HEK293 (cell line): ENCODE results near the gene PLA2G4D.

Experiments
- CTCF ChIA-PET: fragments of 350-600 bp; formaldehyde crosslinking; extraction: SDS; loops from one replicate; lab custom pipeline; 2021; ENCODE audit warnings: antibody characterized with exemption; lab: Yijun Ruan, JAX
- POLR2A ChIA-PET: fragments of 300-600 bp; formaldehyde crosslinking; extraction: SDS; loops from one replicate; lab custom pipeline; 2020; ENCODE audit warnings: antibody characterized with exemption, inconsistent platforms; lab: Yijun Ruan, JAX
- H3K27ac ChIP-seq: fragments of 200-500 bp; sonication (Bioruptor generic); 2 replicates; pipeline ENCODE4 v1.5.1; 2014; ENCODE audit warnings: low read depth, low read length, control low read depth, inconsistent platforms; ENCODE audit errors: extremely low read depth
- H3K36me3 ChIP-seq, 2 experiments: fragments of 200-500 bp in 1 of 2; sonication (Bioruptor generic) in 1 of 2; 1 replicate in 1 of 2; 2 replicates in 1 of 2; pipeline ENCODE4 v1.5.1; 2014 to 2017; ENCODE audit warnings: inconsistent platforms in 2 of 2, low read length in 2 of 2; ENCODE audit not compliant: control insufficient read depth in 2 of 2, insufficient read depth in 1 of 2
- H3K4me1 ChIP-seq: fragments of 200-500 bp; sonication (Bioruptor generic); 2 replicates; pipeline ENCODE4 v1.5.1; 2014; ENCODE audit warnings: mild to moderate bottlenecking, low read length, inconsistent platforms; ENCODE audit not compliant: control insufficient read depth, insufficient read depth
- H3K4me3 ChIP-seq: 2 replicates; pipeline ENCODE4 v1.5.1; 2011; ENCODE audit warnings: low read depth, mild to moderate bottlenecking, control low read depth, low read length, moderate library complexity
- H3K9me3 ChIP-seq: fragments of 200-500 bp; sonication (Bioruptor generic); 2 replicates; pipeline ENCODE4 v1.5.1; 2014; ENCODE audit warnings: low read depth, low read length, inconsistent platforms; ENCODE audit not compliant: control insufficient read depth, insufficient read depth
- PRDM1 ChIP-seq: fragments of 450-650 bp; formaldehyde crosslinking; IDR thresholded peaks from 2 replicates; pipeline ENCODE4; 2016; ENCODE audit warnings: missing biosample characterization, missing genetic modification characterization
- TRIM28 ChIP-seq: IDR thresholded peaks from 2 replicates; pipeline ENCODE4 v1.6.1; 2011; ENCODE audit warnings: low read length, control low read depth, borderline replicate concordance
- ZBTB17 ChIP-seq: fragments of 450-650 bp; formaldehyde crosslinking; IDR thresholded peaks from 2 replicates; pipeline ENCODE4 v1.5.1; 2016; ENCODE audit warnings: missing biosample characterization, missing genetic modification characterization
- ZNF157 ChIP-seq: fragments of 450-650 bp; formaldehyde crosslinking; IDR thresholded peaks from 2 replicates; pipeline ENCODE4 v1.5.1; 2016; ENCODE audit warnings: missing biosample characterization, missing genetic modification characterization
- ZNF174 ChIP-seq: fragments of 450-650 bp; formaldehyde crosslinking; IDR thresholded peaks from 2 replicates; pipeline ENCODE4 v1.5.0; 2017; ENCODE audit warnings: missing biosample characterization, mild to moderate bottlenecking, missing genetic modification characterization
- ZNF214 ChIP-seq: fragments of 450-650 bp; formaldehyde crosslinking; IDR thresholded peaks from 2 replicates; pipeline ENCODE4 v1.5.1; 2017; ENCODE audit warnings: missing biosample characterization, mild to moderate bottlenecking, missing genetic modification characterization, borderline replicate concordance
- ZNF221 ChIP-seq: fragments of 450-650 bp; formaldehyde crosslinking; IDR thresholded peaks from 2 replicates; pipeline ENCODE4 v1.5.1; 2017; ENCODE audit warnings: missing biosample characterization, missing genetic modification characterization, borderline replicate concordance
- ZNF366 ChIP-seq: fragments of 450-650 bp; formaldehyde crosslinking; conservative IDR thresholded peaks from 2 replicates; pipeline ENCODE4 v1.5.1; 2016; ENCODE audit warnings: missing biosample characterization, missing genetic modification characterization
- ZNF654 ChIP-seq: fragments of 450-650 bp; formaldehyde crosslinking; IDR thresholded peaks from 2 replicates; pipeline ENCODE4 v1.5.1; 2016; ENCODE audit warnings: low read depth, missing biosample characterization, missing genetic modification characterization
- ZNF768 ChIP-seq: fragments of 450-650 bp; formaldehyde crosslinking; IDR thresholded peaks from 2 replicates; pipeline ENCODE4 v1.5.1; 2018; ENCODE audit warnings: missing biosample characterization, mild to moderate bottlenecking, missing genetic modification characterization
- ZNF776 ChIP-seq: fragments of 450-650 bp; formaldehyde crosslinking; IDR thresholded peaks from 2 replicates; pipeline ENCODE4 v1.5.0; 2017; ENCODE audit warnings: missing biosample characterization, missing genetic modification characterization, borderline replicate concordance
- ZNF777 ChIP-seq: fragments of 450-650 bp; formaldehyde crosslinking; IDR thresholded peaks from 2 replicates; pipeline ENCODE4 v1.5.1; 2017; ENCODE audit warnings: missing biosample characterization, missing genetic modification characterization, borderline replicate concordance
- ZNF785 ChIP-seq: fragments of 450-650 bp; formaldehyde crosslinking; IDR thresholded peaks from 2 replicates; pipeline ENCODE4 v1.5.1; 2016; ENCODE audit warnings: missing biosample characterization, missing genetic modification characterization
- ZNF843 ChIP-seq: fragments of 450-650 bp; formaldehyde crosslinking; IDR thresholded peaks from 2 replicates; pipeline ENCODE4 v1.5.1; 2016; ENCODE audit warnings: missing biosample characterization, missing genetic modification characterization
- TF ChIP-seq, protein P1 (sequence below): fragments of 450-650 bp; formaldehyde crosslinking; IDR thresholded peaks from 2 replicates; pipeline ENCODE4 v1.5.1; 2017; ENCODE audit warnings: missing biosample characterization, missing genetic modification characterization
- TF ChIP-seq, protein P2 (sequence below): fragments of 450-650 bp; formaldehyde crosslinking; IDR thresholded peaks from 2 replicates; pipeline ENCODE4 v1.5.1; 2016; ENCODE audit warnings: missing biosample characterization, missing genetic modification characterization
- TF ChIP-seq, protein P3 (sequence below): fragments of 450-650 bp; formaldehyde crosslinking; IDR thresholded peaks from 2 replicates; pipeline ENCODE4 v1.5.1; 2016; ENCODE audit warnings: missing biosample characterization, missing genetic modification characterization, borderline replicate concordance
- TF ChIP-seq, protein P4 (sequence below): fragments of 450-650 bp; formaldehyde crosslinking; IDR thresholded peaks from 2 replicates; pipeline ENCODE4 v1.5.1; 2016; ENCODE audit warnings: missing biosample characterization, missing genetic modification characterization

Gene PLA2G4D

DNA sequence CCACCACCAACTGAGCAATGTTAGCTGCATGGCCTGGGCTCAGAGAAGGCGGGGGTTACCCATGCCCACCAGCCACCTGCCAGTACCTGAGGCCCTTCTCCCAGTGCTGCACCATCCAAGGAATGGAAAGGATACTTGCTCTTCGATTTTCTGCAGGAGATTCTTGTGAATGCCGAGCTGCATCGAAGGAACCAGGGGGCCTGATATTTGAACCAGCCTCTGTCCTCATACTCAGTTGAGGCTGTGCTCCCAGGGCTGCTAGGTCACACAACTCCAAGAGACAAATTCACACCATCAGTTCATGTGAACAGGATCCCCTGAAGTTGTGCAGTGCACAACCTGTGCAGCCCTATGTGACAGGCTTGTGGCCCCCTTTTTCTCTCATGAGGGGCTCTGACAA, 44.0 kb upstream of the PLA2G4D start (continued):
- TF ChIP-seq, protein P1, sequence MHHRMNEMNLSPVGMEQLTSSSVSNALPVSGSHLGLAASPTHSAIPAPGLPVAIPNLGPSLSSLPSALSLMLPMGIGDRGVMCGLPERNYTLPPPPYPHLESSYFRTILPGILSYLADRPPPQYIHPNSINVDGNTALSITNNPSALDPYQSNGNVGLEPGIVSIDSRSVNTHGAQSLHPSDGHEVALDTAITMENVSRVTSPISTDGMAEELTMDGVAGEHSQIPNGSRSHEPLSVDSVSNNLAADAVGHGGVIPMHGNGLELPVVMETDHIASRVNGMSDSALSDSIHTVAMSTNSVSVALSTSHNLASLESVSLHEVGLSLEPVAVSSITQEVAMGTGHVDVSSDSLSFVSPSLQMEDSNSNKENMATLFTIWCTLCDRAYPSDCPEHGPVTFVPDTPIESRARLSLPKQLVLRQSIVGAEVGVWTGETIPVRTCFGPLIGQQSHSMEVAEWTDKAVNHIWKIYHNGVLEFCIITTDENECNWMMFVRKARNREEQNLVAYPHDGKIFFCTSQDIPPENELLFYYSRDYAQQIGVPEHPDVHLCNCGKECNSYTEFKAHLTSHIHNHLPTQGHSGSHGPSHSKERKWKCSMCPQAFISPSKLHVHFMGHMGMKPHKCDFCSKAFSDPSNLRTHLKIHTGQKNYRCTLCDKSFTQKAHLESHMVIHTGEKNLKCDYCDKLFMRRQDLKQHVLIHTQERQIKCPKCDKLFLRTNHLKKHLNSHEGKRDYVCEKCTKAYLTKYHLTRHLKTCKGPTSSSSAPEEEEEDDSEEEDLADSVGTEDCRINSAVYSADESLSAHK (tag by site-specific recombination) = no peak
- TF ChIP-seq, protein P2, sequence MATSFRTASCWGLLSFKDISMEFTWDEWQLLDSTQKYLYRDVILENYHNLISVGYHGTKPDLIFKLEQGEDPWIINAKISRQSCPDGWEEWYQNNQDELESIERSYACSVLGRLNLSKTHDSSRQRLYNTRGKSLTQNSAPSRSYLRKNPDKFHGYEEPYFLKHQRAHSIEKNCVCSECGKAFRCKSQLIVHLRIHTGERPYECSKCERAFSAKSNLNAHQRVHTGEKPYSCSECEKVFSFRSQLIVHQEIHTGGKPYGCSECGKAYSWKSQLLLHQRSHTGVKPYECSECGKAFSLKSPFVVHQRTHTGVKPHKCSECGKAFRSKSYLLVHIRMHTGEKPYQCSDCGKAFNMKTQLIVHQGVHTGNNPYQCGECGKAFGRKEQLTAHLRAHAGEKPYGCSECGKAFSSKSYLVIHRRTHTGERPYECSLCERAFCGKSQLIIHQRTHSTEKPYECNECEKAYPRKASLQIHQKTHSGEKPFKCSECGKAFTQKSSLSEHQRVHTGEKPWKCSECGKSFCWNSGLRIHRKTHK (tag by site-specific recombination) = no peak
- TF ChIP-seq ZNF221 (tag by site-specific recombination) = no peak
- TF ChIP-seq ZNF214 (tag by site-specific recombination) = no peak

DNA sequence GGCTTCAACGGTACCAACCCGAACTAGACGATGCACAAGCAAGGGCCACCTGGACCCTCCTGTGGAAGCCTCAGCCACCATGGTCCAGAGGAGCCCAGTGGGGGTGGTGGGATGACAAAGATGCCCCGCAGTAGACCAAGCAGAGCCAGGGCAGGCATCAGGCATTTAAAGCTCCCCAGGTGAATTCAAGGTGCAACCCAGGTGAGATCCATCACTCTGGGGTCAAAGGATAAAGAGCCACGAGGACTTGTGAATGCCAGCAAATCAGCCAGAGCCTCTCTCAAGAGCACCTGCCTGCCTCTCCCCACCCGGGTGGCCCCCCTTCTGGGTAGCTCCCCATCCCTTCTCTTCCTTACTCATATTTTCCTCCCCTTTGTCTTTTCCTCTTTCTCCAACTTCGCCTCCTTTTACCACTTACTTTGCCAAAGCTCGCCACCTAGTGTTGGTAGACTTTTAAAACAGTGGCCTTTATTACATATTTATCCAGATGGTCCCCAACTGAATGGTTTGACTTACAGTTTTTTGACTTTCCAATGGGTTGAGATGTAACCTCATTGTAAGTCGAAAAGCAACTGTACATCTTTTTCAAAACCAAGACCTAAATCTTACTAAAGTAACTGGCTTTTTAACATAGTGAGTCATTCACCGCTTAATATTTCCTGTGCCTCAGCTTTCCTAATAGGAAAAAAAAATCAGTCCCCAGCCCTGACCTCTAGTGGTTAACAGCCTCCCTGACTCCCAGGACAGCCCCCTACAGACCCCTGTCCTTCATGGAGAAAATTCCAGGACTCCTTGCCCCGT, 43.3 kb upstream of the PLA2G4D start:
- TF ChIP-seq ZNF366 (tag by site-specific recombination) = 0 out of 2 replicates have a peak, but pooled peaks have one; percentile 30
- TF ChIP-seq PRDM1 (tag by site-specific recombination) = 0 out of 2 replicates have a peak, but pooled peaks have one; percentile 11
- TF ChIP-seq ZNF654 (tag by site-specific recombination) = peak; percentile 67
- no peak for TF ChIP-seq ZNF785 (tag by site-specific recombination)
- Histone ChIP-seq H3K4me3 (no peak overlapping the region), H3K4me1 (no peaks in the 10 kb centered on the region), H3K36me3 (no peaks in the 10 kb centered on the region), H3K27ac (no peak overlapping the region), H3K9me3 (no peaks in the 10 kb centered on the region)
- POLR2A ChIA-PET = no interaction called here
- CTCF ChIA-PET = interaction anchor here (0.6 to 2.9 kb wide), 22 partner anchors 9 to 999 kb away, joined by 3 to 18 read pairs (median 4); partner anchors contain the start of gene PLA2G4F

DNA sequence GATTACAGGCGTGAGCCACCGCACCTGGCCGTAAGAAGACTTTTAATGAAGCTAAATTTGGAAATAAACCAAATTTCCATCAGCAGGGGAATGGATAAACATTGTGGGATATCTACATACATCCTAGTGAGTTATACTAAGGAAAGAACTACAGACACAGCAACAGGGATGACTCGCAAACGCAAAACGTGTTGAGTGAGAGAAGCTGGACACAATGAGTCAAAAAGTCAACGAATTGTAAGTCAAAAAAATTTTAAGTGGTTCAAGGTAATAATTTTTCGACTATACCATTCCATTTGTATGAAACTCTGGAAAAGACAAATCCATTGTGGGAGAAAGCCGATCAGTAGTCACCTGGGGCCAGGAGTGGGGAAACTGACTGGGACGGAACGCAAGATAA, 42.2 kb upstream of the PLA2G4D start:
- ChIA-PET CTCF (interaction anchor here (1.1 to 2.9 kb wide), 3 partner anchors 52 to 72 kb away, joined by 4 to 18 read pairs (median 5); no protein-coding TSS in a partner anchor), POLR2A (no interaction called here)
- H3K4me1 ChIP-seq = peaks cover 3% of the 10 kb centered on the region; the same call in 1 of the 2 replicates
- H3K4me3 ChIP-seq = no peak overlapping the region
- no peak overlapping the region for H3K27ac ChIP-seq
- H3K9me3 ChIP-seq = no peaks in the 10 kb centered on the region
- H3K36me3 ChIP-seq = no peaks in the 10 kb centered on the region
- TF ChIP-seq ZNF843 (tag by site-specific recombination) (no peak), ZBTB17 (tag by site-specific recombination) (no peak), ZNF777 (tag by site-specific recombination) (no peak), ZNF768 (no peak), TRIM28 (no peak), PRDM1 (tag by site-specific recombination) (no peak), ZNF174 (tag by site-specific recombination) (no peak), ZNF776 (no peak), ZNF157 (tag by site-specific recombination) (no peak)
- TF ChIP-seq, protein P3, sequence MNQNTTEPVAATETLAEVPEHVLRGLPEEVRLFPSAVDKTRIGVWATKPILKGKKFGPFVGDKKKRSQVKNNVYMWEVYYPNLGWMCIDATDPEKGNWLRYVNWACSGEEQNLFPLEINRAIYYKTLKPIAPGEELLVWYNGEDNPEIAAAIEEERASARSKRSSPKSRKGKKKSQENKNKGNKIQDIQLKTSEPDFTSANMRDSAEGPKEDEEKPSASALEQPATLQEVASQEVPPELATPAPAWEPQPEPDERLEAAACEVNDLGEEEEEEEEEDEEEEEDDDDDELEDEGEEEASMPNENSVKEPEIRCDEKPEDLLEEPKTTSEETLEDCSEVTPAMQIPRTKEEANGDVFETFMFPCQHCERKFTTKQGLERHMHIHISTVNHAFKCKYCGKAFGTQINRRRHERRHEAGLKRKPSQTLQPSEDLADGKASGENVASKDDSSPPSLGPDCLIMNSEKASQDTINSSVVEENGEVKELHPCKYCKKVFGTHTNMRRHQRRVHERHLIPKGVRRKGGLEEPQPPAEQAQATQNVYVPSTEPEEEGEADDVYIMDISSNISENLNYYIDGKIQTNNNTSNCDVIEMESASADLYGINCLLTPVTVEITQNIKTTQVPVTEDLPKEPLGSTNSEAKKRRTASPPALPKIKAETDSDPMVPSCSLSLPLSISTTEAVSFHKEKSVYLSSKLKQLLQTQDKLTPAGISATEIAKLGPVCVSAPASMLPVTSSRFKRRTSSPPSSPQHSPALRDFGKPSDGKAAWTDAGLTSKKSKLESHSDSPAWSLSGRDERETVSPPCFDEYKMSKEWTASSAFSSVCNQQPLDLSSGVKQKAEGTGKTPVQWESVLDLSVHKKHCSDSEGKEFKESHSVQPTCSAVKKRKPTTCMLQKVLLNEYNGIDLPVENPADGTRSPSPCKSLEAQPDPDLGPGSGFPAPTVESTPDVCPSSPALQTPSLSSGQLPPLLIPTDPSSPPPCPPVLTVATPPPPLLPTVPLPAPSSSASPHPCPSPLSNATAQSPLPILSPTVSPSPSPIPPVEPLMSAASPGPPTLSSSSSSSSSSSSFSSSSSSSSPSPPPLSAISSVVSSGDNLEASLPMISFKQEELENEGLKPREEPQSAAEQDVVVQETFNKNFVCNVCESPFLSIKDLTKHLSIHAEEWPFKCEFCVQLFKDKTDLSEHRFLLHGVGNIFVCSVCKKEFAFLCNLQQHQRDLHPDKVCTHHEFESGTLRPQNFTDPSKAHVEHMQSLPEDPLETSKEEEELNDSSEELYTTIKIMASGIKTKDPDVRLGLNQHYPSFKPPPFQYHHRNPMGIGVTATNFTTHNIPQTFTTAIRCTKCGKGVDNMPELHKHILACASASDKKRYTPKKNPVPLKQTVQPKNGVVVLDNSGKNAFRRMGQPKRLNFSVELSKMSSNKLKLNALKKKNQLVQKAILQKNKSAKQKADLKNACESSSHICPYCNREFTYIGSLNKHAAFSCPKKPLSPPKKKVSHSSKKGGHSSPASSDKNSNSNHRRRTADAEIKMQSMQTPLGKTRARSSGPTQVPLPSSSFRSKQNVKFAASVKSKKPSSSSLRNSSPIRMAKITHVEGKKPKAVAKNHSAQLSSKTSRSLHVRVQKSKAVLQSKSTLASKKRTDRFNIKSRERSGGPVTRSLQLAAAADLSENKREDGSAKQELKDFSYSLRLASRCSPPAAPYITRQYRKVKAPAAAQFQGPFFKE (tag by site-specific recombination) = no peak
- TF ChIP-seq, protein P4, sequence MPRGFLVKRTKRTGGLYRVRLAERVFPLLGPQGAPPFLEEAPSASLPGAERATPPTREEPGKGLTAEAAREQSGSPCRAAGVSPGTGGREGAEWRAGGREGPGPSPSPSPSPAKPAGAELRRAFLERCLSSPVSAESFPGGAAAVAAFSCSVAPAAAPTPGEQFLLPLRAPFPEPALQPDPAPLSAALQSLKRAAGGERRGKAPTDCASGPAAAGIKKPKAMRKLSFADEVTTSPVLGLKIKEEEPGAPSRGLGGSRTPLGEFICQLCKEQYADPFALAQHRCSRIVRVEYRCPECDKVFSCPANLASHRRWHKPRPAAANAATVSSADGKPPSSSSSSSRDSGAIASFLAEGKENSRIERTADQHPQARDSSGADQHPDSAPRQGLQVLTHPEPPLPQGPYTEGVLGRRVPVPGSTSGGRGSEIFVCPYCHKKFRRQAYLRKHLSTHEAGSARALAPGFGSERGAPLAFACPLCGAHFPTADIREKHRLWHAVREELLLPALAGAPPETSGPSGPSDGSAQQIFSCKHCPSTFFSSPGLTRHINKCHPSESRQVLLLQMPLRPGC (tag by site-specific recombination) = no peak
